ENCODE results near the gene TRABD. TPM values are rescaled to one million over a fixed set of nuclear protein-coding genes. Genes with fewer than 3 reads are reported as not detected.
A peak's percentile ranks its signal among the peaks of the same experiment; 100 is the strongest.

The TRABD gene
- total RNA-seq, 1 donor from 2014 or later, result 35.7 TPM

DNA sequence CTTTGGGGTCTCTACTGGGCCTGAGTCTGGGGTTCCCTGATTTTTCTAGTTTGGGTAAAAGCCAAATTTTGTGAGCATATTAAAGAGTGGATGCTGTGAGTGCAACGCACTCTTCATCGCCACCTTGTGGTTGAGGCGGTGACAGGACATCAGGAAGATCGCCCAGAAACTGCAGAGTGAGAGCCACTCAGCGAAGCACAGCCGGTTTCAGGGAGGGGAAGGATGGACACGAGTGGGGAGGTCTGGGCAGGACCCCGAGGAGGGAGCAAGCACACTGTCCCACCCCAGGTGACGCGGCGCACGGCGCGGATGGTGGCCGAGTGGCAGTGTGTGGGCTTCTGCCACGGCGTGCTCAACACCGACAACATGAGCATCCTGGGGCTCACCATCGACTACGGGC, 24.2 kb downstream of the TRABD start:
- TF ChIP-seq EZH2 (IDR thresholded peaks at IDR 0.05; ENCODE audit: insufficient read depth, low read length) (no peak), CTCF (IDR thresholded peaks at IDR 0.05; ENCODE audit: insufficient read depth, low read depth, low read length) (peak; percentile 80)
- Mint-ChIP-seq H3K27me3 (ENCODE audit: low read depth, unreplicated experiment) (no peaks in the 10 kb centered on the region), H3K27ac (ENCODE audit: unreplicated experiment) (no peak overlapping the region), H3K4me1 (ENCODE audit: low read depth, unreplicated experiment) (no peaks in the 10 kb centered on the region), H3K36me3 (ENCODE audit: low read depth, unreplicated experiment) (peaks cover 20% of the 10 kb centered on the region), H3K4me3 (ENCODE audit: unreplicated experiment) (peak overlapping the region; percentile 27), H3K9me3 (ENCODE audit: unreplicated experiment) (no peaks in the 10 kb centered on the region)
- no peak overlapping the region for H2AFZ ChIP-seq (ENCODE audit: low read depth, low read length)
- no peak overlapping the region for H3K4me3 ChIP-seq (ENCODE audit: insufficient read depth, low read depth, low read length)
- peaks cover 21% of the 10 kb centered on the region for H3K36me3 ChIP-seq (ENCODE audit: insufficient read depth, low read length)
- DNase-seq (ENCODE audit: low read depth) (no peak), FAIRE-seq (no peak)
- H3K4me1 ChIP-seq (ENCODE audit: insufficient read depth, low read length), result no peaks in the 10 kb centered on the region
- H3K4me2 ChIP-seq (ENCODE audit: low read length), result no peak overlapping the region
- H3K27me3 ChIP-seq (ENCODE audit: insufficient read depth, low read length), result no peaks in the 10 kb centered on the region
- H3K9ac ChIP-seq (ENCODE audit: low read length), result no peak overlapping the region
- peaks cover 75% of the 10 kb centered on the region for H4K20me1 ChIP-seq (ENCODE audit: insufficient read depth, low read length)
- no peak overlapping the region for H3K27ac ChIP-seq (ENCODE audit: low read depth, low read length)
- peaks cover 53% of the 10 kb centered on the region for H3K79me2 ChIP-seq (ENCODE audit: insufficient read depth, low read length)
- no peaks in the 10 kb centered on the region for H3K9me3 ChIP-seq (ENCODE audit: insufficient read depth, low read depth, low read length)

DNA sequence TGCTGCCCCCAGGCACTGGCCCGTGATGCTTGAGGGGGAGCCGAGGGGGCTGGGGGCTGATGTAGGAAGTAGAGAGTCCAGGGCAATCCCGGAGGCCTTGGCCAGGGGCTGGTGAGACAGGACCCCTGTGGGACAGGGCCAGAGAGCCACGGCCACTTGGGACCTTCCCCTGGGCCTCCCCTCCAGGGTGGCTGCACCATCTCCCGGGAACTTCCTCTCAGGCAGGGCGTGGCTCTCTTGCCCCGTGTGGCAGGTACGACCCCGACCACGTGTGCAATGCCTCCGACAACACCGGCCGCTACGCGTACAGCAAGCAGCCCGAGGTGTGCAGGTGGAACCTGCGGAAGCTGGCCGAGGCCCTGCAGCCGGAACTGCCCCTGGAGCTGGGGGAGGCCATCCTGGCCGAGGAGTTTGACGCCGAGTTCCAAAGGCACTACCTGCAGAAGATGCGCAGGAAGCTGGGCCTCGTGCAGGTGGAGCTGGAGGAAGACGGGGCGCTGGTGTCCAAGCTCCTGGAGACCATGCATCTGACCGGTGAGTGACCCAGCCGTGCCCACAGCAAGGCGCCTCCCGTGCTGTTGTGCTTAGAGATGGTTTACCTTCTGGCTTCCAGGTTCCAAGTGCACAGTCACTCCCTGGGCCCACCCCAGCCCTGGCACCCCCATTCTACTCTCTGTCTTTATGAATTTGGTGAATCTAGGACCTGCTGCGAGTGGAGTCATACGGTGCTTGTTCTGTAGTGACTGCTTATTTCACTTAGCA, 24.8 kb downstream of the TRABD start:
- H4K20me1 ChIP-seq (ENCODE audit: insufficient read depth, low read length), result peaks cover 76% of the 10 kb centered on the region
- no peaks in the 10 kb centered on the region for H3K4me1 ChIP-seq (ENCODE audit: insufficient read depth, low read length)
- H3K79me2 ChIP-seq (ENCODE audit: insufficient read depth, low read length), result peaks cover 51% of the 10 kb centered on the region
- peaks cover 19% of the 10 kb centered on the region for H3K36me3 Mint-ChIP-seq (ENCODE audit: low read depth, unreplicated experiment)
- no peaks in the 10 kb centered on the region for H3K27me3 Mint-ChIP-seq (ENCODE audit: low read depth, unreplicated experiment)
- FAIRE-seq (no peak), DNase-seq (ENCODE audit: low read depth) (no peak)
- H3K4me1 Mint-ChIP-seq (ENCODE audit: low read depth, unreplicated experiment), result no peaks in the 10 kb centered on the region
- H3K4me2 ChIP-seq (ENCODE audit: low read length), result no peak overlapping the region
- no peak overlapping the region for H3K27ac ChIP-seq (ENCODE audit: low read depth, low read length)
- H3K9me3 Mint-ChIP-seq (ENCODE audit: unreplicated experiment), result no peaks in the 10 kb centered on the region
- H3K4me3 ChIP-seq (ENCODE audit: insufficient read depth, low read depth, low read length), result no peak overlapping the region
- TF ChIP-seq CTCF (IDR thresholded peaks at IDR 0.05; ENCODE audit: insufficient read depth, low read depth, low read length) (no peak), EZH2 (IDR thresholded peaks at IDR 0.05; ENCODE audit: insufficient read depth, low read length) (no peak)
- no peak overlapping the region for H3K4me3 Mint-ChIP-seq (ENCODE audit: unreplicated experiment)
- no peak overlapping the region for H2AFZ ChIP-seq (ENCODE audit: low read depth, low read length)
- no peaks in the 10 kb centered on the region for H3K27me3 ChIP-seq (ENCODE audit: insufficient read depth, low read length)
- H3K36me3 ChIP-seq (ENCODE audit: insufficient read depth, low read length), result peaks cover 21% of the 10 kb centered on the region
- H3K9ac ChIP-seq (ENCODE audit: low read length), result no peak overlapping the region
- H3K9me3 ChIP-seq (ENCODE audit: insufficient read depth, low read depth, low read length), result no peaks in the 10 kb centered on the region
- no peak overlapping the region for H3K27ac Mint-ChIP-seq (ENCODE audit: unreplicated experiment)

DNA sequence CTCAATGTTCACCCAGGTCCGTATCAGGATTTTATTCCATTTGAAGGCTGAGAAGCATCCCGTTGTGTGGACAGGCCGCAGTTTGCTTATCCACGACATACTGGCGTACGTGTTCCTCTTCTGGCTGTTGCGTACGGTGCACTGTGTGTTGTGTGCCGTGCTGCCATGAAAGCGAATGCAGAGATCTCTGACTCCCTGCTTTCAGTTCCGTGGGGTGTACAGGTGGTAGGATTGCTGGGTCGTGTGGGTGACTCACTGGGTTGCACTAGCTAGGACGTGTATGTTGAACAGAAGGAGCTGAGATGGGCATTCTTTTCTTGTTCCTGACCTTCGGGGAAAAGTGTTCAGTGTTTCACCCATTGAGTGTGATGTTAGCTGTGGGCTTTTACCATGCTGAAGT, 25.4 kb downstream of the TRABD start:
- H3K9ac ChIP-seq (ENCODE audit: low read length), result no peak overlapping the region
- peaks cover 21% of the 10 kb centered on the region for H3K36me3 ChIP-seq (ENCODE audit: insufficient read depth, low read length)
- TF ChIP-seq EZH2 (IDR thresholded peaks at IDR 0.05; ENCODE audit: insufficient read depth, low read length) (no peak), CTCF (IDR thresholded peaks at IDR 0.05; ENCODE audit: insufficient read depth, low read depth, low read length) (no peak)
- H2AFZ ChIP-seq (ENCODE audit: low read depth, low read length), result no peak overlapping the region
- peaks cover 78% of the 10 kb centered on the region for H4K20me1 ChIP-seq (ENCODE audit: insufficient read depth, low read length)
- H3K36me3 Mint-ChIP-seq (ENCODE audit: low read depth, unreplicated experiment), result peaks cover 17% of the 10 kb centered on the region
- H3K4me3 ChIP-seq (ENCODE audit: insufficient read depth, low read depth, low read length), result no peak overlapping the region
- DNase-seq (ENCODE audit: low read depth) (no peak), FAIRE-seq (no peak)
- no peaks in the 10 kb centered on the region for H3K4me1 Mint-ChIP-seq (ENCODE audit: low read depth, unreplicated experiment)
- no peak overlapping the region for H3K4me2 ChIP-seq (ENCODE audit: low read length)
- no peak overlapping the region for H3K27ac ChIP-seq (ENCODE audit: low read depth, low read length)
- no peaks in the 10 kb centered on the region for H3K27me3 Mint-ChIP-seq (ENCODE audit: low read depth, unreplicated experiment)
- H3K9me3 ChIP-seq (ENCODE audit: insufficient read depth, low read depth, low read length), result no peaks in the 10 kb centered on the region
- no peaks in the 10 kb centered on the region for H3K9me3 Mint-ChIP-seq (ENCODE audit: unreplicated experiment)
- H3K27me3 ChIP-seq (ENCODE audit: insufficient read depth, low read length), result no peaks in the 10 kb centered on the region
- no peak overlapping the region for H3K4me3 Mint-ChIP-seq (ENCODE audit: unreplicated experiment)
- H3K79me2 ChIP-seq (ENCODE audit: insufficient read depth, low read length), result peaks cover 51% of the 10 kb centered on the region
- peak overlapping the region; percentile 16 for H3K27ac Mint-ChIP-seq (ENCODE audit: unreplicated experiment)
- H3K4me1 ChIP-seq (ENCODE audit: insufficient read depth, low read length), result no peaks in the 10 kb centered on the region
